HFFc6 (cell line): ENCODE measurements around the gene CYS1. TPM values are rescaled to one million over a fixed set of nuclear protein-coding genes. Genes with fewer than 3 reads are reported as not detected.

ENCODE experiments used
- DNase-seq: peaks from one replicate; pipeline ENCODE4 v3.0.0-alpha.2; 2018
- H3K27ac Mint-ChIP-seq: 2 replicates; pipeline ENCODE4 v1.8.0; 2020; ENCODE audit warnings: mild to moderate bottlenecking, mixed read lengths
- H3K27me3 Mint-ChIP-seq: 2 replicates; pipeline ENCODE4 v1.8.0; 2021; ENCODE audit warnings: mild to moderate bottlenecking, moderate library complexity, mixed read lengths; ENCODE audit not compliant: insufficient read depth
- H3K36me3 Mint-ChIP-seq: 2 replicates; pipeline ENCODE4 v1.8.0; 2021; ENCODE audit warnings: low read depth, mixed read lengths
- H3K4me1 Mint-ChIP-seq: 2 replicates; pipeline ENCODE4 v1.8.0; 2020; ENCODE audit warnings: low read depth, mixed read lengths
- H3K4me3 Mint-ChIP-seq: 2 replicates; pipeline ENCODE4 v1.8.0; 2020; ENCODE audit warnings: mild to moderate bottlenecking, moderate library complexity, mixed read lengths
- H3K9me3 Mint-ChIP-seq: 2 replicates; pipeline ENCODE4 v1.8.0; 2020; ENCODE audit warnings: mild to moderate bottlenecking, mixed read lengths
- long read RNA-seq: library from polyadenylated mRNA; unstranded; transcript quantifications from one replicate; pipeline ENCODE4 v2.0.0, GENCODE V29; 2019
- total RNA-seq, 6 experiments: library from RNA; stranded (reverse); fragmentation: NEBNext Ultra II Directional; extraction: Animal tissue kit (Norgen Biotek cat#: 25700); gene quantifications; 2 replicates in 1 of 6; 3 replicates in 5 of 6; pipeline ENCODE4 v1.2.3, GENCODE V29; 2021
- TF ChIP-seq, protein P1 (sequence below): fragments of 200-600 bp; sonication (generic); IDR thresholded peaks from 2 replicates; pipeline ENCODE4 v1.5.0; 2021; ENCODE audit warnings: antibody characterized with exemption, mild to moderate bottlenecking

CYS1 gene, protein sequence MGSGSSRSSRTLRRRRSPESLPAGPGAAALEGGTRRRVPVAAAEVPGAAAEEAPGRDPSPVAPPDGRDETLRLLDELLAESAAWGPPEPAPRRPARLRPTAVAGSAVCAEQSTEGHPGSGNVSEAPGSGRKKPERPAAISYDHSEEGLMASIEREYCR
- 1 to 10 TPM in 4 of 6 experiments, under 1 TPM in 2; 0.24 to 2.0 (median 1.4) TPM for total RNA-seq
- long read RNA-seq: 0 reads

DNA sequence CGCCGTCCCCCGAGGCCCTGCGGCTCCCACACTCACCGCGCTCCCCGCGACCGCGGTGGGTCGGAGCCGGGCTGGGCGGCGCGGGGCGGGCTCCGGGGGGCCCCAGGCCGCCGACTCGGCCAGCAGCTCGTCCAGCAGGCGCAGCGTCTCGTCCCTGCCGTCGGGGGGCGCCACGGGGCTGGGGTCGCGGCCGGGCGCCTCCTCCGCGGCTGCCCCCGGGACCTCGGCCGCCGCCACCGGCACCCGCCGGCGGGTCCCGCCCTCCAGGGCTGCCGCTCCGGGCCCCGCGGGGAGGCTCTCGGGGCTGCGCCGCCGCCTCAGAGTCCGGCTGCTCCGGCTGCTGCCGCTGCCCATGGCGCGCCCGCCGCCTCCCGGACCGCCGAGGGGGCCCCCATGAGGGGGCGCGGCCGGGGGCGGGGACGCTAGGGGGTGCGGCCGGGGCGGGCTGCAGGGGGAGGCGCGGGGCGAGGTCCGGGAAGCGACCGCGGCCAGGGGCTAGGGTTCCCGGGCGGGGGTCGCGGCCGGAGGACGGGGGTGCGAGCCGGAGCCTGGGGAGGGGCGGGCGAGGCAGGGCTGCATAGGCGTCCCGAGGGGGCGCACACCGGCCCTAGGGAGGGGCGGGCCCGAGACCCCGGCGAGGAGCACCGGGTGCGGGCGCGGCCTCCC, at the start of gene CYS1:
Gene CYS1, minus strand, starts transcription at position 542 of the 666 bp plus-strand sequence. Its CDS starts 188 bp downstream, at position 354.
- TF ChIP-seq, protein P1, sequence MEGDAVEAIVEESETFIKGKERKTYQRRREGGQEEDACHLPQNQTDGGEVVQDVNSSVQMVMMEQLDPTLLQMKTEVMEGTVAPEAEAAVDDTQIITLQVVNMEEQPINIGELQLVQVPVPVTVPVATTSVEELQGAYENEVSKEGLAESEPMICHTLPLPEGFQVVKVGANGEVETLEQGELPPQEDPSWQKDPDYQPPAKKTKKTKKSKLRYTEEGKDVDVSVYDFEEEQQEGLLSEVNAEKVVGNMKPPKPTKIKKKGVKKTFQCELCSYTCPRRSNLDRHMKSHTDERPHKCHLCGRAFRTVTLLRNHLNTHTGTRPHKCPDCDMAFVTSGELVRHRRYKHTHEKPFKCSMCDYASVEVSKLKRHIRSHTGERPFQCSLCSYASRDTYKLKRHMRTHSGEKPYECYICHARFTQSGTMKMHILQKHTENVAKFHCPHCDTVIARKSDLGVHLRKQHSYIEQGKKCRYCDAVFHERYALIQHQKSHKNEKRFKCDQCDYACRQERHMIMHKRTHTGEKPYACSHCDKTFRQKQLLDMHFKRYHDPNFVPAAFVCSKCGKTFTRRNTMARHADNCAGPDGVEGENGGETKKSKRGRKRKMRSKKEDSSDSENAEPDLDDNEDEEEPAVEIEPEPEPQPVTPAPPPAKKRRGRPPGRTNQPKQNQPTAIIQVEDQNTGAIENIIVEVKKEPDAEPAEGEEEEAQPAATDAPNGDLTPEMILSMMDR: no peak
- Mint-ChIP-seq H3K4me1 (peaks cover 28% of the 10 kb centered on the region), H3K9me3 (no peaks in the 10 kb centered on the region), H3K27me3 (peaks cover 55% of the 10 kb centered on the region), H3K4me3 (peak within 1 kb of the TSS; percentile 84), H3K27ac (peak within 1 kb of the TSS; percentile 79), H3K36me3 (no peaks in the 10 kb centered on the region; the same call in 1 of the 2 replicates)
- no peak for DNase-seq

DNA sequence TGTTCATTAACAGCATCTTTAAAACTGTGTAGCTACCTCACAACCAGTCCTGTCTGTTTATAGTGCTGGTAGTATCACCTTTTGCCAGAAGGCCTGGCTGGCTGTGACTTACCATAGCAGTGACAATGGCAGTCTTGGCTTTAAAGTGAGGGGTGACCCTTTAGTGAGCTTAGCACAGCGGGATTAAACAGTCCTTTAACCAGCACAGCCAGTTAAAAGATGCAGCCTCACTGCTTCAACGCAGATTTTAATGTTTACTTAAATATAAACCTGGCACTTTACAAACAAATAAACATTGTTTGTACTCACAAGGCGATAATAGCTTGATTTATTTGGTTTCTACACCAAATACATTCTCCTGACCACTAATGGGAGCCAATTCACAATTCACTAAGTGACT, 49.3 kb upstream of the CYS1 start:
- TF ChIP-seq, protein P1: no peak
- peaks cover 29% of the 10 kb centered on the region for H3K4me1 Mint-ChIP-seq
- no peak for DNase-seq
- H3K27ac Mint-ChIP-seq: no peak overlapping the region
- H3K4me3 Mint-ChIP-seq: no peak overlapping the region
- no peaks in the 10 kb centered on the region for H3K9me3 Mint-ChIP-seq
- H3K36me3 Mint-ChIP-seq: peaks cover 30% of the 10 kb centered on the region
- no peaks in the 10 kb centered on the region for H3K27me3 Mint-ChIP-seq

DNA sequence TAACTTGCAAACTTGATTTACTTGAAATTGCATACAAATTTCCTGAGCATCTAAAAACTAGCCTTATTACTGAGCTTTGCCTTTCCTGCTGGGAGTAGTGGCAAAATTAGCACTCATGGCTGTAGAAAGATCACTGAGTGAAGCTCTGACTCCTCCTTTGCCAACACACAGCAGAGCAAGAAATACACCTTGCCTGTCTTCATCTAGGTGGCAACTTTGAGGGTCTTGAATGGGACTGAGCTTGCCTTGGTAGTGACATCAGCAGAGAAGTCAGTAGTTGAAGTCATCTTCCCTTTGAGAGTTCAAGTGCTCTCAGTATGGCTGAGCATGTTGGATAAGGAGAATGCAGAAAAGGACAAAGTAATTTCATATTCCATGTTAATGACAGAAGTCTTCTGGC, 48.2 kb upstream of the CYS1 start:
- Mint-ChIP-seq H3K27ac (no peak overlapping the region; the same call in 1 of the 2 replicates), H3K4me3 (no peak overlapping the region), H3K4me1 (peaks cover 40% of the 10 kb centered on the region)

DNA sequence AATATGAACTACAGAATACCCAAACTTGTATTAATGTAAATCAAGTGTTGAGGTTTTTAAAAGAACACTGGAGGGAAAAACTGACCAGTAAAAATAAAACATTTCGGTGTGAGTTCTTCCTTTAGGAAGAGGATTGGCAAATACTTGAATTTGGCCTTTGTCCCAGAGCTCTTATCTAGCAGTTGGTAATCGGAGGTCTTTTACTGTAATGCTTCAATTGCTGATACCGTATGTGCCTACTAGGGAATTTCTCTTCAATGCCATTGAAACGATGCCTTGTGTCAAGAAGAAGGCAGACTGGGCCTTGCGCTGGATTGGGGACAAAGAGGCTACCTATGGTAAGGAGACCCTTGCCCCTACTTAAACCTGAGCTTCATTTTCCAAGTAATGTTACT, 46.4 kb upstream of the CYS1 start:
- TF ChIP-seq, protein P1: no peak
- H3K27ac Mint-ChIP-seq: no peak overlapping the region
- no peaks in the 10 kb centered on the region for H3K27me3 Mint-ChIP-seq
- H3K9me3 Mint-ChIP-seq: no peaks in the 10 kb centered on the region
- H3K4me1 Mint-ChIP-seq: peaks cover 46% of the 10 kb centered on the region
- no peak for DNase-seq
- no peak overlapping the region for H3K4me3 Mint-ChIP-seq
- H3K36me3 Mint-ChIP-seq: peaks cover 38% of the 10 kb centered on the region

More for the DNA sequence above, 48.2 kb upstream of the CYS1 start:
- no peaks in the 10 kb centered on the region for H3K27me3 Mint-ChIP-seq
- no peaks in the 10 kb centered on the region for H3K9me3 Mint-ChIP-seq
- DNase-seq: no peak
- H3K36me3 Mint-ChIP-seq: peaks cover 34% of the 10 kb centered on the region
- TF ChIP-seq, protein P1: no peak

DNA sequence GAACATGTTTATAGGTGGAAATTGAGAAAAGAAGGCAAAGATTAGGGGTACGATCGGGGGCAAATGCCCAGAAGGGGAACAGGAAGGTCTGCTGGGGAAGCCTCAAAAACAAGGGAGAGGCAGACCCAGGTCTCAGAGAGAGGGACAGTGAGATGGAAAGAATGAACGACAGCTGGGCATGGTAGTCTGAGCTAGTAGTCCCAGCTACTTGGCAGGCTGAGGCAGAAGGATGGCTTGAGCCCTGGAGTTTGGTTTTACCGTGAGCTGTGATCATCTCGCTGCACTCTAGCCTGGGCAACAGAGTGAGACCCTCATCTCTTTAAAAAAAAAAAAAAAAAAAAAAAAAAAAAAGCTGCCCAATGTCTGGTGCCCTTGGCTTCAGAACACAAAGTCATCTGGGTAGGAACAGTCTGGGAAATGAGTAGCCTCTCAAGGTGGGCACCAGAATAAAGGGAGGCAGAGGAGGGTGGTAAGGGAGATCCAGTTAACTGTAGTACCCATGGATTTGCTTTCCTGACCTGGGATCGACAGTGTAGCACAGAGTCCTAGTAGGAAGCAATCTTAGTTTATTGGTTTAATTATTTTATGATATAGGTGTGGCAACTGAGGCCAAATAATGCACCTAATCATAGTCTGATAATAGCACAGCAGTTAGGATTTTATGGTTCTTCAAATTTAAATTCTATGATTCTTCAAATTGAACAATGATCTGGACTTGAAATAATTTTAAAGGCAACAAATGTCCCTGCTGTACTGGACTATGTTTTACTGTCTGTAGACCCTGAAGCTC, 45.8 kb upstream of the CYS1 start:
- Mint-ChIP-seq H3K9me3 (no peaks in the 10 kb centered on the region), H3K4me1 (peaks cover 52% of the 10 kb centered on the region), H3K36me3 (peaks cover 36% of the 10 kb centered on the region), H3K27ac (peak overlapping the region; percentile 87; the same call in 1 of the 2 replicates), H3K4me3 (peak overlapping the region; percentile 27), H3K27me3 (peaks cover 1% of the 10 kb centered on the region; the same call in 1 of the 2 replicates)
- TF ChIP-seq, protein P1: no peak
- no peak for DNase-seq
